Upper lobe of left lung (tissue), 4 donors: Measurements from ENCODE around the gene RND1.
A peak's percentile ranks its signal among the peaks of the same experiment; 100 is the strongest.

Experiments
- EP300 ChIP-seq, 4 donors: sonication (generic); formaldehyde crosslinking; IDR thresholded peaks; one replicate each; pipeline ENCODE4 v1.5.1; 2017; ENCODE audit warnings: antibody characterized with exemption in 4 of 4, control low read depth in 2 of 4
- POLR2A ChIP-seq, 4 donors: fragments of 450-650 bp; IDR thresholded peaks; one replicate each; pipeline ENCODE4 v1.5.1; 2016 to 2017; ENCODE audit warnings: antibody characterized with exemption in 4 of 4, mild to moderate bottlenecking in 2 of 4
- POLR2AphosphoS5 ChIP-seq, 2 donors: sonication (generic); formaldehyde crosslinking; IDR thresholded peaks; one replicate each; pipeline ENCODE4 v1.5.1; 2017; ENCODE audit warnings: antibody characterized with exemption in 2 of 2
- TF ChIP-seq, protein P1 (sequence below), 6 experiments: fragments of 450-650 bp in 4 of 6; fragments of 200-600 bp in 2 of 6; sonication (generic) in 2 of 6; IDR thresholded peaks; one replicate each; pipeline ENCODE4 v1.5.1; 2016 to 2019; ENCODE audit warnings: antibody characterized with exemption in 6 of 6

DNA sequence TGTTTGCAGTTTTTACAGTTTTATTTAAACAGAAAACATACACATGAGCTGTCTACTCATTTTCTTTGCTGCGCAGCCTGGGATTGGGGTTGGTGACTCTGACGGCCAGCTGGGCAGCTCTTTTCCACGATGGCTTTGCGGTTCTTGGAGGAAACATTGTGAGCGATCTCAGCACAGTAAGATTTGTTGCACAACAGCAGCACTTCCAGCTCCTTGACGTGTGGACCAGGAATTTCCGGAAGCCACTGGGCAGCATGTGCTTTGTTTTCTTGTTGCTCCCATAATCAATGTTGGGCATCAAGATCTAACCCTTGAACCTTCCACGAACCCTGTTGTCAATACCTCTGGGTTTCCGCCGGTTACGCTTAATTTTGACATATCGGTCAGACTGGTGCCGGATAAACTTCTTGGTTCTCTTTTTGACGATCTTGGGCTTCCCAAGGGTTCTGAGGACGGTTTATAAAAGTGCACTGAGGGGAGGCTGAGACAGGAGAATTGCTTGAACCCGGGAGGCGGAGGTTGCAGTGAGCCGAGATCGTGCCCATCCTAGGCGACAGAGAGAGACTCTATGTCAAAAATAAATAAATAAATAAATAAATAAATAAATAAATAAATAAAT, 37.8 kb upstream of the RND1 start:
- peak in 2 of 4 donors; percentile 8 to 17 for TF ChIP-seq EP300 (IDR thresholded peaks at IDR 0.05)
- TF ChIP-seq, protein P1, sequence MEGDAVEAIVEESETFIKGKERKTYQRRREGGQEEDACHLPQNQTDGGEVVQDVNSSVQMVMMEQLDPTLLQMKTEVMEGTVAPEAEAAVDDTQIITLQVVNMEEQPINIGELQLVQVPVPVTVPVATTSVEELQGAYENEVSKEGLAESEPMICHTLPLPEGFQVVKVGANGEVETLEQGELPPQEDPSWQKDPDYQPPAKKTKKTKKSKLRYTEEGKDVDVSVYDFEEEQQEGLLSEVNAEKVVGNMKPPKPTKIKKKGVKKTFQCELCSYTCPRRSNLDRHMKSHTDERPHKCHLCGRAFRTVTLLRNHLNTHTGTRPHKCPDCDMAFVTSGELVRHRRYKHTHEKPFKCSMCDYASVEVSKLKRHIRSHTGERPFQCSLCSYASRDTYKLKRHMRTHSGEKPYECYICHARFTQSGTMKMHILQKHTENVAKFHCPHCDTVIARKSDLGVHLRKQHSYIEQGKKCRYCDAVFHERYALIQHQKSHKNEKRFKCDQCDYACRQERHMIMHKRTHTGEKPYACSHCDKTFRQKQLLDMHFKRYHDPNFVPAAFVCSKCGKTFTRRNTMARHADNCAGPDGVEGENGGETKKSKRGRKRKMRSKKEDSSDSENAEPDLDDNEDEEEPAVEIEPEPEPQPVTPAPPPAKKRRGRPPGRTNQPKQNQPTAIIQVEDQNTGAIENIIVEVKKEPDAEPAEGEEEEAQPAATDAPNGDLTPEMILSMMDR (IDR thresholded peaks at IDR 0.05) = no peak
- TF ChIP-seq POLR2A (IDR thresholded peaks at IDR 0.05) = no peak
- TF ChIP-seq POLR2AphosphoS5 (IDR thresholded peaks at IDR 0.05) = peak in 1 of 2 donors; percentile 33
